ENCODE results near the gene MAP6. TPM values are rescaled to one million over a fixed set of nuclear protein-coding genes. Genes with fewer than 3 reads are reported as not detected.
A peak's percentile ranks its signal among the peaks of the same experiment; 100 is the strongest.

The MAP6 gene
- total and polyA plus RNA-seq, 10 donors = 1.3 to 9.0 (median 2.3) TPM

DNA sequence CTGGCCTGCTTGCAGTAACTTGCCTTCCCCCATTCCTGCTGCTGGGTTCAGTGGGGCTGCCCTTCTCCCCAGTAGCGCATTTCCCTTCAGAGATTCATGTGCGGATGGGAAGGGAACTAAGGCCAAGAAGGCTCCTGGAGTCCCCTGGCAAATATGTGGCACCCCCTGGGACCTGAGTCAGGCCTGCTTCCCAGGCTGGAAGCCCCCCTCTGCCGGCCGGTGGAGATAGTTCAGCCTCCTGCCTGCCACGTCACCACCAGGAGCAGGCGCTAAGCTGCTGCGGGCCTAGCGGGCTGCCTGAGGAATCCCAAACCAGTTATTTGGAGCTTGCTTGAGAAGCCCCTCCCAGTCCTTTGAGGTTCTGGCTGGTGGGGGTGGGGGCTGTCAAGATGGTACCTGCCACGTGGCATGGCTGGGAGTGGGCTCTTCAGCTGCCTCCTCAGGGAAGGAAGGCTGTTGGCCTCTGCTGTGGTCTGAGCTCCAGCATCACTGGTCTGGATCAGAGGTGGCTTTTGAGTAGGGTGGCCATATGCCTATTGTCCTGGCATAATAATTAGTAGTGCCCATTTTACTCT lies 104.8 kb downstream of the MAP6 start:
- intact Hi-C loops (cut with DNase I; ENCODE audit: low total_unique reads) = no loop called here
- peak overlapping the region; percentile 93 to 98 (median 95) for H3K27ac ChIP-seq
- TF ChIP-seq, protein P1, sequence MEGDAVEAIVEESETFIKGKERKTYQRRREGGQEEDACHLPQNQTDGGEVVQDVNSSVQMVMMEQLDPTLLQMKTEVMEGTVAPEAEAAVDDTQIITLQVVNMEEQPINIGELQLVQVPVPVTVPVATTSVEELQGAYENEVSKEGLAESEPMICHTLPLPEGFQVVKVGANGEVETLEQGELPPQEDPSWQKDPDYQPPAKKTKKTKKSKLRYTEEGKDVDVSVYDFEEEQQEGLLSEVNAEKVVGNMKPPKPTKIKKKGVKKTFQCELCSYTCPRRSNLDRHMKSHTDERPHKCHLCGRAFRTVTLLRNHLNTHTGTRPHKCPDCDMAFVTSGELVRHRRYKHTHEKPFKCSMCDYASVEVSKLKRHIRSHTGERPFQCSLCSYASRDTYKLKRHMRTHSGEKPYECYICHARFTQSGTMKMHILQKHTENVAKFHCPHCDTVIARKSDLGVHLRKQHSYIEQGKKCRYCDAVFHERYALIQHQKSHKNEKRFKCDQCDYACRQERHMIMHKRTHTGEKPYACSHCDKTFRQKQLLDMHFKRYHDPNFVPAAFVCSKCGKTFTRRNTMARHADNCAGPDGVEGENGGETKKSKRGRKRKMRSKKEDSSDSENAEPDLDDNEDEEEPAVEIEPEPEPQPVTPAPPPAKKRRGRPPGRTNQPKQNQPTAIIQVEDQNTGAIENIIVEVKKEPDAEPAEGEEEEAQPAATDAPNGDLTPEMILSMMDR (IDR thresholded peaks at IDR 0.05 in 8 of 11, conservative IDR thresholded peaks at IDR 0.05 in 3 of 11) = peak in 7 of 11 experiments; percentile 17 to 53 (median 34)
- TF ChIP-seq POLR2A (IDR thresholded peaks at IDR 0.05) (no peak), POLR2AphosphoS5 (IDR thresholded peaks at IDR 0.05) (peak in 1 of 3 donors; percentile 34)
- WGBS, 5 donors = 28 to 73% (median 62%) methylated on average over 6 to 9 of the region's 9 CpGs; no CpG with 5 or more reads in 1 of the 5 donors
- peak overlapping the region in 7 of 8 donors; percentile 72 to 89 (median 74) for H3K4me3 ChIP-seq
- peaks cover 0 to 13% (median 0%) of the 10 kb centered on the region in 7 donors for H3K27me3 ChIP-seq (replicated peaks in 1 of 7)
- H3K9me3 ChIP-seq = no peaks in the 10 kb centered on the region
- H3K36me3 ChIP-seq = peaks cover 0 to 33% (median 29%) of the 10 kb centered on the region in 6 donors
- DNase-seq = no peak
- H3K4me1 ChIP-seq = peaks cover 37 to 94% (median 63%) of the 10 kb centered on the region in 6 donors

DNA sequence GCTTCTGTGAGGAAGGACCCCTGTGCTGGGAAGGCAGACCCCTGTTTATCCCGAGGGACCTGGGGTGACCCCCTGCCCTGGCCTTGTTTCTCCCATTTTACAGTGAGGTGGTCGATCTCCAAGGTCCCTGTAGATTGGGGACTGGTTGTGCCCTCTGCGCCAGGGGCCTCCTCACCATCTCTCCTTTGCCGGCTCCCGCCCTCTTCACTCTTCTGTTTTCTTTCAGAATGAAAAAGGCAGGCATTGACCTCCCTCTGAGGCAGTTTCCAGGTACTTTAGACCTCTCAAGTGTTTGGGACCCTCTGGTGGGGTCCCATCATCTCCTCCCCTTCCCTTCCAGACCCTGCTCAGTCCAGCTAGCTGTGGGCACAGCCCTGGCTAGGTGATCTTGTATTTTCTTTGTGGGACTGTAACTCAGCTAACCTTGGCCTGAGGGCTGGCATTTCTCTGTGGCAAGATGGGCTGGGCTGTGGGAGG lies 105.3 kb downstream of the MAP6 start:
- Histone ChIP-seq H3K9me3 (no peaks in the 10 kb centered on the region), H3K4me1 (peaks cover 42 to 94% (median 68%) of the 10 kb centered on the region in 6 donors), H3K27ac (peak overlapping the region; percentile 93 to 98 (median 95)), H3K4me3 (peak overlapping the region; percentile 72 to 91 (median 76)), H3K36me3 (peaks cover 0 to 28% (median 24%) of the 10 kb centered on the region in 6 donors), H3K27me3 (replicated peaks in 1 of 7) (peaks cover 0 to 13% (median 0%) of the 10 kb centered on the region in 7 donors)
- WGBS, 5 donors = 39 to 66% (median 61%) methylated on average over 5 of the region's 5 CpGs
- TF ChIP-seq POLR2A (IDR thresholded peaks at IDR 0.05) (no peak), POLR2AphosphoS5 (IDR thresholded peaks at IDR 0.05) (no peak)
- TF ChIP-seq, protein P1 (IDR thresholded peaks at IDR 0.05 in 8 of 11, conservative IDR thresholded peaks at IDR 0.05 in 3 of 11) = no peak
- no peak for DNase-seq
- intact Hi-C loops (cut with DNase I; ENCODE audit: low total_unique reads) = no loop called here

DNA sequence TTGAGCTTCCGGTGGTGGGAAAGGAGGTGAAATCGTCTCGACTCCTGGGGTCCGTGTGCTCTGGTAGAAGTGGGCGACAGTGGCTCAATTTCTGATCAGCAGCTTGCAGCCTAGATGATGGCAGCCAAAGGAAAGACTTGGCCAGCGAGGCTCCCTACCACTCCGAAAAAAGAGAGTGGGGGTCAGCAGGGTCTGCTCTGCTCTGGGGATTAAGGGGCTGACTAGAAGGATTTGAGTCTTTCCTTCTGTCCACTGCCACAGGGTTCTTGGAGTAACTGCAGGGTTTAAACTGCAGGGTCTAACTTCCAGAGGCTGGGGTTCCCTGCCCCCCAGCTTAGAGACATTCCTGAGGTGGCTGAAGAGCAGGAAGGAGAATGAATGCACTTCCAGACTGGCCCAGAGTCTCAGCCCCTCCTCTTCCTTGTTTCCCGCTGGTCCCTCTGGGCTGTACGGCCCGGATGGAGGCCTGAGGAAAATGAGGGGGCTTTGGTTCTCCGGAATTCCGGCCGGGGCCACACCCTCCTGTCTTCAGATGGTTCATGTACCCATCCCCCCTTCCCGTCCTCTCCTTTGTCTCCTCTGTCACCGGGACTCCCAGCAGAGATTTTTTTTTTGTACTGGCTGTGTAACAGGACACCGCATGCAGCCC lies 105.9 kb downstream of the MAP6 start:
- DNase-seq = no peak
- intact Hi-C loops (cut with DNase I; ENCODE audit: low total_unique reads) = no loop called here
- Histone ChIP-seq H3K27me3 (replicated peaks in 1 of 7) (peaks cover 0 to 13% (median 0%) of the 10 kb centered on the region in 7 donors), H3K36me3 (peaks cover 0 to 22% (median 18%) of the 10 kb centered on the region in 6 donors), H3K4me1 (peaks cover 42 to 94% (median 69%) of the 10 kb centered on the region in 6 donors), H3K4me3 (peak overlapping the region; percentile 72 to 91 (median 76)), H3K9me3 (no peaks in the 10 kb centered on the region), H3K27ac (peak overlapping the region; percentile 93 to 98 (median 95))
- TF ChIP-seq POLR2AphosphoS5 (IDR thresholded peaks at IDR 0.05) (no peak), POLR2A (IDR thresholded peaks at IDR 0.05) (no peak)
- TF ChIP-seq, protein P1 (IDR thresholded peaks at IDR 0.05 in 8 of 11, conservative IDR thresholded peaks at IDR 0.05 in 3 of 11) = no peak
- 14 to 17% (median 15%) methylated on average over 9 to 16 of the region's 16 CpGs for WGBS, 5 donors

Measured in spleen (tissue), 11 donors.